Left ventricle myocardium inferior (tissue), 1 donor: ENCODE results near the gene CD244. TPM values are rescaled to one million over a fixed set of nuclear protein-coding genes. Genes with fewer than 3 reads are reported as not detected.
"Not testable (repeated sequence)": the region's sequence is repeated elsewhere in the genome, so short reads cannot be mapped to it uniquely, and the experiment has no call there.

Source experiments
- DNase-seq: peaks from one replicate; pipeline ENCODE4 v3.0.0-alpha.2; 2020
- H3K27ac ChIP-seq: fragments of 200-600 bp; replicated peaks from 2 replicates; pipeline ENCODE4 v1.8.0; 2021
- H3K27me3 ChIP-seq: fragments of 200-600 bp; 2 replicates; pipeline ENCODE4 v1.8.0; 2021; ENCODE audit warnings: low read depth
- H3K36me3 ChIP-seq: fragments of 200-600 bp; 2 replicates; pipeline ENCODE4 v1.8.0; 2021
- H3K4me1 ChIP-seq: fragments of 200-600 bp; 2 replicates; pipeline ENCODE4 v1.8.0; 2021
- H3K4me3 ChIP-seq: fragments of 200-600 bp; 2 replicates; pipeline ENCODE4 v1.8.0; 2021; ENCODE audit warnings: mild to moderate bottlenecking, moderate library complexity
- H3K9me3 ChIP-seq: fragments of 200-600 bp; replicated peaks from 2 replicates; pipeline ENCODE4 v1.8.0; 2021
- intact Hi-C: fragments of 100-400 bp; cut with micrococcal nuclease; formaldehyde crosslinking; loops from one replicate; pipeline ENCODE4 v1.11.0; 2022
- total RNA-seq: library from RNA; stranded (reverse); fragmentation: NEBNext Ultra II Directional; extraction: Animal tissue kit (Norgen Biotek cat#: 25700); gene quantifications from one replicate; pipeline ENCODE4 v1.2.1, GENCODE V29; 2021
- TF ChIP-seq, protein P1 (sequence below): fragments of 200-600 bp; IDR thresholded peaks from 2 replicates; pipeline ENCODE4 v1.8.0; 2021; ENCODE audit warnings: antibody characterized with exemption, mild to moderate bottlenecking, borderline replicate concordance
- donor health status: DM: no; HTN: yes; CAD: no; lungs with severe emphysema.

CD244 gene
- total RNA-seq, 1 donor from 2014 or later = 0.14 TPM

- Histone ChIP-seq H3K27ac (peak overlapping the region; percentile 53), H3K4me3 (no peak overlapping the region)
- intact Hi-C loops = no loop called here
Measured at GRCh38 chr1:160905617-160905989, 42.9 kb upstream of the CD244 start.

DNA sequence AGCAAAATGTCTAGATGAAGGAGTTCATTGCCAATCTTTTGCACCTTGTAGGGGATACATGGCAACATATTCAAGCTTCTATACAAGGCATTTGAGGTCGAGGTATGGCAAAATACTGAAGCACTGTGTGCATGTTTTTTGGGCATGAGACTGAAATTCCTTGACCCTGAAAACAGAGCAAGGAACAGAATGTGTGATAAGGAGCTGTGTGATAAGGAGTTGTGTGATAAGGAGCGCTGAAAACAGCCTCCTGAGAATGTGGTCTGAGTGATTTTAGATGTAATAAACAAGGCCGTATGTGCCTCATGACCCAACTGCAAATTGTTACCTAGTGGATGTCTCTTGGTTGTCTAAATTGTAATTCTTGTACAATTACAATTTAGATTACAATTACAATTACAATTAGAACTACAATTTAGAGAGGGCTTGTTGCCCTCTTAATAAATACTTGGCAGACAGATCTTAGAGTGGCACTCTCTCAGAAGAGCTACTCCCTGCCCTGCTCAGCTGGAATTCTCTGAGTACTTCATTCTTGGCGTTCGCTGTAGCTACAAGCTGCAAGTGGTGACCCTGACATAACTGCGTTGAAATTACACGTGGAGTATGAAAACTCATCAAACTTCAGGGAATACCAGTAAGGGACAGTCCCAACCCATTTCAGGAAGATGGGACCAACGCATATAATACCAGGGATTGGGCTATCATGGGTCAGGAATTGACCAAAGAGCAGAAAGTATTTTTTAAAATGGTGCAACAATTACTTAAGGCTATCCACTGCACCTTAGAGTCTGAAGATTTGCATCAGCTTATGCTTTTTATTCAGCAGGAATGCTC is 42.3 kb upstream of the CD244 start:
- no peak for DNase-seq
- Histone ChIP-seq H3K4me3 (no peak overlapping the region), H3K9me3 (peaks cover 3% of the 10 kb centered on the region), H3K4me1 (peaks cover 36% of the 10 kb centered on the region), H3K27ac (peak overlapping the region; percentile 53), H3K27me3 (no peaks in the 10 kb centered on the region), H3K36me3 (no peaks in the 10 kb centered on the region)
- TF ChIP-seq, protein P1, sequence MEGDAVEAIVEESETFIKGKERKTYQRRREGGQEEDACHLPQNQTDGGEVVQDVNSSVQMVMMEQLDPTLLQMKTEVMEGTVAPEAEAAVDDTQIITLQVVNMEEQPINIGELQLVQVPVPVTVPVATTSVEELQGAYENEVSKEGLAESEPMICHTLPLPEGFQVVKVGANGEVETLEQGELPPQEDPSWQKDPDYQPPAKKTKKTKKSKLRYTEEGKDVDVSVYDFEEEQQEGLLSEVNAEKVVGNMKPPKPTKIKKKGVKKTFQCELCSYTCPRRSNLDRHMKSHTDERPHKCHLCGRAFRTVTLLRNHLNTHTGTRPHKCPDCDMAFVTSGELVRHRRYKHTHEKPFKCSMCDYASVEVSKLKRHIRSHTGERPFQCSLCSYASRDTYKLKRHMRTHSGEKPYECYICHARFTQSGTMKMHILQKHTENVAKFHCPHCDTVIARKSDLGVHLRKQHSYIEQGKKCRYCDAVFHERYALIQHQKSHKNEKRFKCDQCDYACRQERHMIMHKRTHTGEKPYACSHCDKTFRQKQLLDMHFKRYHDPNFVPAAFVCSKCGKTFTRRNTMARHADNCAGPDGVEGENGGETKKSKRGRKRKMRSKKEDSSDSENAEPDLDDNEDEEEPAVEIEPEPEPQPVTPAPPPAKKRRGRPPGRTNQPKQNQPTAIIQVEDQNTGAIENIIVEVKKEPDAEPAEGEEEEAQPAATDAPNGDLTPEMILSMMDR = no peak
- intact Hi-C loops = no loop called here

More at GRCh38 chr1:160905617-160905989, 42.9 kb upstream of the CD244 start:
- TF ChIP-seq, protein P1 = no peak
- Histone ChIP-seq H3K9me3 (peaks cover 2% of the 10 kb centered on the region), H3K4me1 (peaks cover 36% of the 10 kb centered on the region), H3K36me3 (no peaks in the 10 kb centered on the region), H3K27me3 (no peaks in the 10 kb centered on the region)
- no peak for DNase-seq

DNA sequence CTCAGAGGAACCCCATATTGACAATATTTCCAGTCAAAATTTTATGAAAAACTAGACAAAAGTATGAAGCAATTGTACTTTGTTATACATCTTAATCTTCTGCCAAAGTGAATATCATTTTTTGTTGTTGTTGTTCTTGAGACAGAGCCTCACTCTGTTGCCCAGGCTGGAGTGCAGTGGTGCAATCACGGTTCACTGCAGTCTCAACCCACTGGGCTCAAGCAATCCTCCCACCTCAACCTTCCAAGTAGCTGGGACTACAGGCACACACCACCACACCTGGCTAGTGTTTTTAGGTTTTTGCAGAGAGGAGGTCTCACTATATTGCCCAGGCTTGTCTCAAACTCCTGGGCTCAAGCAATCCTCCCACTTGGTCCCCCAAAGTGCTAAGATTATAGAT is 39.6 kb upstream of the CD244 start:
- H3K9me3 ChIP-seq, intact Hi-C loops, H3K36me3 ChIP-seq, H3K4me3 ChIP-seq, H3K27ac ChIP-seq, DNase-seq, H3K27me3 ChIP-seq: not testable (repeated sequence)
- H3K4me1 ChIP-seq = peaks cover 23% of the 10 kb centered on the region

DNA sequence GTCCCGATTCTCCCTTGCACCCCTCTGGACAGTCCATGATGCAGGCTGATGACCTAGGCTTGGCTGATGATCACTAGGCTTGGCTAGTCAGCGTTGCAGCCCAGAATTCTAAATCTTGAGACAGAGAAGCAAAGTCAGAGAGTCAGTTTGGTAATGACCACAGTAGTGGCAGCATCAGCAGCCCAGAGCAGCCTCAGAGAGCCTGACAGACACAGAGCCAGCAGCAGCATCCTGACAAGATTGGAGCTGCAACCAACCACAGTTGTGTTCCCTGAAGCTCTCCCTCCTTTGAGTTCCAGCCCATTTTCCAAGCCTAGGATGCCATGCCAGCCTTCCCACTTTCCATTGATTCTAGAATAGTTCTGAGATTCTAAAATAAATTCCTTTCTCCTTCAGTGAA is 39.1 kb upstream of the CD244 start:
- no peak for DNase-seq
- TF ChIP-seq, protein P1 = no peak
- no peak overlapping the region for H3K27ac ChIP-seq
- no peaks in the 10 kb centered on the region for H3K36me3 ChIP-seq
- H3K4me3 ChIP-seq = no peak overlapping the region
- H3K4me1 ChIP-seq = peaks cover 18% of the 10 kb centered on the region
- H3K9me3 ChIP-seq = peaks cover 3% of the 10 kb centered on the region
- intact Hi-C loops = no loop called here
- no peaks in the 10 kb centered on the region for H3K27me3 ChIP-seq

DNA sequence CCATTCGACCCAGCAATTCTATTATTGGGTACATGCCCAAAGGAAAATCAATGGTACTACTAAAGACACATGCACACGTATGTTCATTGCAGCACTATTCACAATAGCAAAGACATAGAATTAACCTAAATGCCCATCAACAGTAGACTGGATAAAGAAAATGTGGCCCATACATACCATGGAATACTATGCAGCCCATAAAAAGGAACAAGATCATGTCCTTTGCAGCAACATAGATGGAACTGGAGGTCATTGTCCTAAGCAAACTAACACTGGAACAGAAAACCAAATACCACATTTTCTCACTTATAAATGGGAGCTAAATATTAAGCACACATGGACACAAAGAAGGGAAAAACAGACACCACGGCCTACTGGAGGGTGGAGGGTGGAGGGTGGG is 38.0 kb upstream of the CD244 start:
- peaks cover 13% of the 10 kb centered on the region for H3K4me1 ChIP-seq
- intact Hi-C loops, H3K4me3 ChIP-seq, H3K27me3 ChIP-seq, DNase-seq, H3K36me3 ChIP-seq, H3K27ac ChIP-seq, H3K9me3 ChIP-seq: not testable (repeated sequence)

- intact Hi-C loops, H3K4me3 ChIP-seq, DNase-seq, H3K36me3 ChIP-seq, H3K27ac ChIP-seq, H3K4me1 ChIP-seq: not testable (repeated sequence)
- Histone ChIP-seq H3K9me3 (peaks cover 18% of the 10 kb centered on the region), H3K27me3 (peaks cover 11% of the 10 kb centered on the region)
Measured at GRCh38 chr1:160894368-160895135, 31.9 kb upstream of the CD244 start.

GRCh38 chr1:160891474-160891873 is 28.8 kb upstream of the CD244 start:
- intact Hi-C loops = no loop called here
- Histone ChIP-seq H3K4me1 (no peaks in the 10 kb centered on the region), H3K27me3 (peaks cover 15% of the 10 kb centered on the region), H3K36me3 (no peaks in the 10 kb centered on the region), H3K27ac (no peak overlapping the region), H3K9me3 (peaks cover 18% of the 10 kb centered on the region), H3K4me3 (no peak overlapping the region)
- no peak for DNase-seq
- TF ChIP-seq, protein P1 = no peak
